Ishikawa (cell line): ENCODE results near the gene EIF6.

ENCODE experiments used
- CEBPB ChIP-seq: IDR thresholded peaks from 2 replicates; pipeline ENCODE4 v1.6.1; 2012
- CREB1 ChIP-seq: IDR thresholded peaks from 2 replicates; pipeline ENCODE4 v1.6.1; 2012; ENCODE audit warnings: low read depth
- EGR1 ChIP-seq: IDR thresholded peaks from 2 replicates; pipeline ENCODE4 v1.6.1; 2012
- EP300 ChIP-seq: IDR thresholded peaks from 2 replicates; pipeline ENCODE4 v1.6.1; 2012; ENCODE audit warnings: borderline replicate concordance
- FOXM1 ChIP-seq: IDR thresholded peaks from 2 replicates; pipeline ENCODE4 v1.6.1; 2012; ENCODE audit warnings: low read depth, borderline replicate concordance
- MAX ChIP-seq: IDR thresholded peaks from 2 replicates; pipeline ENCODE4 v1.6.1; 2012
- RAD21 ChIP-seq: IDR thresholded peaks from 2 replicates; pipeline ENCODE4 v1.6.1; 2012; ENCODE audit warnings: low read depth
- REST ChIP-seq: IDR thresholded peaks from 2 replicates; pipeline ENCODE4 v1.6.1; 2012; ENCODE audit warnings: low read depth, mild to moderate bottlenecking
- TAF1 ChIP-seq: IDR thresholded peaks from 2 replicates; pipeline ENCODE4 v1.6.1; 2012; ENCODE audit warnings: low read depth, mild to moderate bottlenecking
- TCF12 ChIP-seq: IDR thresholded peaks from 2 replicates; pipeline ENCODE4 v1.6.1; 2012; ENCODE audit warnings: low read depth
- TEAD4 ChIP-seq: IDR thresholded peaks from 2 replicates; pipeline ENCODE4 v1.6.1; 2012
- USF1 ChIP-seq: IDR thresholded peaks from 2 replicates; pipeline ENCODE4 v1.6.1; 2012
- YY1 ChIP-seq: IDR thresholded peaks from 2 replicates; pipeline ENCODE4 v1.6.1; 2012; ENCODE audit warnings: low read depth

GRCh38 chr20:35251613-35251940, 33.0 kb downstream of the EIF6 start:
- TF ChIP-seq EP300 (no peak), YY1 (no peak), FOXM1 (no peak), TEAD4 (no peak), TAF1 (no peak), USF1 (no peak), CREB1 (no peak), MAX (no peak), CEBPB (no peak), REST (no peak), RAD21 (no peak), EGR1 (no peak), TCF12 (no peak)
